Epithelial cell of esophagus (primary cell): Measurements from ENCODE around the gene DNAJB11.
A peak's percentile ranks its signal among the peaks of the same experiment; 100 is the strongest.

Source experiments
- DNase-seq: peaks from one replicate; pipeline ENCODE4 v3.0.0; 2010; ENCODE audit warnings: low read depth
- H3K4me3 ChIP-seq: 2 replicates; pipeline ENCODE4 v1.5.1; 2011; ENCODE audit warnings: mild to moderate bottlenecking, low read length, control low read depth
- TF ChIP-seq, protein P1 (sequence below): IDR thresholded peaks from 2 replicates; pipeline ENCODE4 v1.5.1; 2011; ENCODE audit warnings: low read depth, mild to moderate bottlenecking, low read length, control low read depth, inconsistent platforms; ENCODE audit not compliant: insufficient read depth; ENCODE audit errors: missing control alignments

DNAJB11 gene

DNA sequence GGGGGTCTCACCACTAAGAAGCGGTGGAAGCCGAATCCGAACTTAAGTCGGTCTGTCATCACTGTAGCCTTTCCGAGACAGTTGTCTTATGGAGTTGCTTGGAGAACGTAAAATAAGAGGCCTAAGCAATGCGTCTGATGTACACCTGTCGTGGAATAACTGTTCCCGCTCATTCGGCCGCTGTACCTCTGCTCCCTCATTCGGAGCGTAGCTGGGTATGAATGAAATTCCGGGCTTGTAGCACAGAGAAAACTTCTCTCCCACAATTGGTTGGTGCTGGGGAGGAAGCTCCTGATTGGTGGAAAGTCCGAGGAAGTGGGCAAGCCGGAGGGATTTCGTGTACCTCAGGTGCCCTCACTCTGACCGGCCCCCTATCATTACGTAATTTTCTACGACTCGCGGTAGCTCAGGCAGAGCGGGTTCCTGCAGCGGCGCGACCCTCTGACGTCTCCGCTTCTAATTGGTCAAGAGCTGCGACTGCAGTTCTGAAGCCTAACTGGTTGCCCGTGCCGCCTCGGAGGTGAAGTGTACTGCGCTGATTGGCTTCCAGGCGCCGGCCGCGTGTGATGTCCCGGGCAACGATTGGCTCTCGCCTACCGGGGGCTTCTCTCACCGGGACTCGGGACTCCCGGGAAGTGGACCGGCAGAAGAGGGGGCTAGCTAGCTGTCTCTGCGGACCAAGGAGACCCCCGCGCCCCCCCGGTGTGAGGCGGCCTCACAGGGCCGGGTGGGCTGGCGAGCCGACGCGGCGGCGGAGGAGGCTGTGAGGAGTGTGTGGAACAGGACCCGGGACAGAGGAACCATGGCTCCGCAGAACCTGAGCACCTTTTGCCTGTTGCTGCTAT lies at the start of gene DNAJB11:
DNAJB11 (plus strand) TSS at position 625 of the 845 bp plus-strand sequence; CDS start at position 803, 178 bp downstream.
- peak within 1 kb of the TSS; percentile 83 for H3K4me3 ChIP-seq
- DNase-seq = peak; percentile 100
- TF ChIP-seq, protein P1, sequence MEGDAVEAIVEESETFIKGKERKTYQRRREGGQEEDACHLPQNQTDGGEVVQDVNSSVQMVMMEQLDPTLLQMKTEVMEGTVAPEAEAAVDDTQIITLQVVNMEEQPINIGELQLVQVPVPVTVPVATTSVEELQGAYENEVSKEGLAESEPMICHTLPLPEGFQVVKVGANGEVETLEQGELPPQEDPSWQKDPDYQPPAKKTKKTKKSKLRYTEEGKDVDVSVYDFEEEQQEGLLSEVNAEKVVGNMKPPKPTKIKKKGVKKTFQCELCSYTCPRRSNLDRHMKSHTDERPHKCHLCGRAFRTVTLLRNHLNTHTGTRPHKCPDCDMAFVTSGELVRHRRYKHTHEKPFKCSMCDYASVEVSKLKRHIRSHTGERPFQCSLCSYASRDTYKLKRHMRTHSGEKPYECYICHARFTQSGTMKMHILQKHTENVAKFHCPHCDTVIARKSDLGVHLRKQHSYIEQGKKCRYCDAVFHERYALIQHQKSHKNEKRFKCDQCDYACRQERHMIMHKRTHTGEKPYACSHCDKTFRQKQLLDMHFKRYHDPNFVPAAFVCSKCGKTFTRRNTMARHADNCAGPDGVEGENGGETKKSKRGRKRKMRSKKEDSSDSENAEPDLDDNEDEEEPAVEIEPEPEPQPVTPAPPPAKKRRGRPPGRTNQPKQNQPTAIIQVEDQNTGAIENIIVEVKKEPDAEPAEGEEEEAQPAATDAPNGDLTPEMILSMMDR = no peak

DNA sequence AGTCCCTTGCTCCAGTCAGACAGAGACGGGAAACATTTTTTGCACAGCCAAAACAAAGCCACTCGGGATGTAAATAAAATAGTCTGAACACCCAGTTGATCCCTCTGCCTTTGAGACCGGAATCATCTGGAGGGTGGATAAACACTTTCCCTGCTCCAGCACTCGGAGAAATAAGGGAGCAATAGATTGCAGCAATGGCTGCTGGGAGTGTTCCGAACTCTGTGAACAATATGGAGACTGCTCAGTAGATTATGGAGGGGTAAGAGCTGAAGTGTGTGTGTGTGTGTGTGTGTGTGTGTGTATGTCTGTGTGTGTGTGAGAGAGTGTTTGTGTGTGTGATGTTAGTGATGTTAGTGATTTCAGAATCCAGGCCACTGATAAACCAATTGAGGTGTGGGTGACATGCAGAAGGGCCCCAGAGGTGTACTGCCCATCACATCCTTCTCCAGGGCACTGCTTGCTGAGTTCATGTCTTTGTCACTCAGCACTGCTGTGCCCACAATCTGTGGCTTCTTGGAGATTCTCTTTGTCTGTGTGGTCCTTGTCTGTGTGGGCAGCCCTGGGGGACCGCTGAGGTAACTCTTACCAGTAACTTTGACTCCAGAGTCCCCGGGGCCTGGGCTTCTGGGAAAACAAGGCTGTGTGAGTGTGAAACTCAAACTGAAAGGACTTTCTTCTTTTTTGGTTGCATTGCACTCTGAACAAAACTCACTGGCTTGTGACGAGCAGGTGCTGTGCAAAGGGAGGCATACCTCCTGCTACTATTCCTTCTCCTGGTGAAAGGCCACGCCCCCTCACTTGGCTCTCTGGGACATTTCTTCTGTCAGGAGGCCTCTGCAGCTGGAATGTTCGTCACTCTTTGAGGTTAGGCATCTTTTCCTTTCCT lies 49.3 kb upstream of the DNAJB11 start:
- DNase-seq = no peak
- TF ChIP-seq, protein P1 = no peak

DNA sequence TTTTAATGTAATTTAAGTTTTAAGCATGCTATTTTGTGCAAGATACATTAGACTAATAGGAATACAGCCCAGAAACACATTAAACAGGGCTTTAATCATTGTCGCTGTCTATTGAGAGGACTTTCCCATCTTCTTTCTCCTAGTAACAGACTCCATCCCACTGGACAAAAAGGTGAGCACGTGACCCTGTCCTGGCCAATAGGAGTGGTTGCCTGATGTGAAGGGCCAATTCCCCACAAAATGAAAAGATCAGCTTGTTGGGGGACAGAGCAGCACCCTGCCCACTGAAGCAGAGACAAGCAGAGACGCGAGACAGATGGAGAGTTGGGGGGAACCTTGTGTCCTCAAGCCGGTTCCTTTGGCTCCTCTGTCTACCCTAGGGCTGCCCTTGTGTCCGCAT lies 47.5 kb upstream of the DNAJB11 start:
- no peak overlapping the region for H3K4me3 ChIP-seq
- TF ChIP-seq, protein P1 = no peak
- no peak for DNase-seq

More for the DNA sequence above, 49.3 kb upstream of the DNAJB11 start:
- no peak overlapping the region for H3K4me3 ChIP-seq

DNA sequence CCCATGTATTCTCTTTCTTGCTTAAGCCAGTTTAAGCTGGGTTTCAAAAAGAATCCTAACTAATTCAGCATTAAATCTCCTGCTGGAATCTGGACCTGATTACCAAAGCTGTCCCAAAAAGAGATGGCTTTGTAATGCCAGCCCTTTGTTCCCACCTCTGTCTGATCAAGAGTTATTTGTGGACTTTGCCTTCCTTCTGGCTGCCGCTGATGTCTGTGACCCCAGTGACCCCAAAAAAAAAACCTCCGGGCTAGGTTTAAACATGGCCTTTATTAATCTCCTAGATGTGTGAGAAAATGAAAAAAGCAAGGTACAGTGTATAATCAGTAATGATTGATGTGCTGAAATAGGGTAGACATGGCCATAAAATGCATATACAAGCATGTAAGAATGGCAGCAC lies 47.1 kb upstream of the DNAJB11 start:
- no peak for DNase-seq
- no peak overlapping the region for H3K4me3 ChIP-seq
- TF ChIP-seq, protein P1 = no peak

DNA sequence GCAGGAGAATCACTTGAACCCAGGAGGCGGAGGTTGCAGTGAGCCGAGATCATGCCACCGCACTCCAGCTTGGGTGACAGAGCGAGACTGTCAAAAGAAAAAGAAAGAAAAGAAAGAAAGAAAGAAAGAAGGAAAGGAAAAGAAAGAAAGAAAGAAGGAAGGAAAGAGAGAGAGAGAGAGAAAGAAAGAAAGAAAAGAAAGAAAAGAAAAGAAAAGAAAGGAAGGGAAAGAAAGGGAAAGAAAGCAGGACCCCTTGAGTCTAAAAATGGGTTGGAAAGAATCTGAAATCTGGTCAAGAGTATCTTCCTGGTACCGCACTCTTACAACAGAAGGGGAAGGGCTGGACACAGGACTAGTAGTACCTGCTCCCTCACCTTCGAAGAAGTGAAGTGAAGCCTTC lies 45.9 kb upstream of the DNAJB11 start:
- DNase-seq = no peak
- TF ChIP-seq, protein P1 = no peak
- no peak overlapping the region for H3K4me3 ChIP-seq

DNA sequence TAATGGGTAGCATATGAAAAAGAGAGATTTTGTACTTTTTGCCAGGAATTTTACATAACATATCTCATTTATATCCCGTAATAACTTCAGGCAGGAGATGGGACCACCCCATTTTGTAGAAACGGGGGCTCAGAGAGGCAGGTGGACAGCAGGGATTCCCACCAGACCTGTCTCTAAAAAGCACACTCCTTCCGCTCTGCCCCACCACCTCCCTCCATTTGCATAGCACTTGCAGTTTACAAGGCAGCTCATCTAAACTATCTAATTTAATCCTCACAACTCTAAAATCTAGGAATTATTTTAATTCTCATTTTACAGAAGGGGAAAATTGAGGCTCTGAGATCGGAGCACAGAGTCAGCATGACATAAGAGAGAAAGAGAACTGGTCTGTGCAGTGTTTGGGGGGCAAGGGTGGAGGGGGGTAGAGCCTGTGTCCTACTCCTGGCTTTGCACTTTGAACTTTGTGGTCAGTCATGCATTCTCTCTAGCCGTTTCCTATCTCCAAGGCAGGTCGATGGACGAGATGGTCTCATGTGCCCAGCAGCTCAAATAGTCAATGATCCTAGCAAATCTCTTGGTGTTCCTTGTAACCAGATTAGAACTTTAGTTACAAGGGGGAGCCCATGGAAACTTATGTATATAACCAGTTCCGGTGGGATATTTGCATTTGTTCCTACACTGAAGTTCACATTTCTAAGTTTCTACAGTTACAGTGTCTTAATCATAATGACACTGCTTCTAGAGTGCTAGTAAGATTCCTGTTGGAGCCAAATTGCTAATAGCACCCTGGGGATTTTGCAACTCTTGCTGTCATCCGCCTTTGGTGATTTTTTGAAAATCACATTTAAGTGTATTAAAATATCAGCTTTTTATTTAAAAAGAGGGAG lies 44.9 kb upstream of the DNAJB11 start:
- no peak for DNase-seq
- TF ChIP-seq, protein P1 = no peak
- H3K4me3 ChIP-seq = no peak overlapping the region
